Cardiac muscle cell (in vitro differentiated cells and primary cell): ENCODE data around the gene NKX3-2. TPM values are rescaled to one million over a fixed set of nuclear protein-coding genes. Genes with fewer than 3 reads are reported as not detected.
A peak's percentile ranks its signal among the peaks of the same experiment; 100 is the strongest.

Experiments used
- DNase-seq, 2 donors: peaks; one replicate each; pipeline versions ENCODE4 v3.0.0 to v3.0.0-alpha.2; 2010 to 2017; ENCODE audit warnings: low read depth in 1 of 2, low spot score in 1 of 2
- H3K27ac ChIP-seq: fragments of 200-600 bp; sonication (generic); 2 replicates; pipeline ENCODE4 v1.5.1; 2016
- H3K27me3 ChIP-seq: fragments of 200-600 bp; sonication (generic); 2 replicates; pipeline ENCODE4 v1.6.0; 2016; ENCODE audit warnings: control low read depth
- H3K36me3 ChIP-seq: fragments of 200-600 bp; sonication (generic); 2 replicates; pipeline ENCODE4 v1.5.1; 2016; ENCODE audit warnings: control low read depth
- H3K4me1 ChIP-seq: fragments of 200-600 bp; sonication (generic); 2 replicates; pipeline ENCODE4 v1.8.1; 2017; ENCODE audit warnings: low read depth, mild to moderate bottlenecking, mixed run types
- H3K4me3 ChIP-seq: fragments of 200-600 bp; sonication (generic); 2 replicates; pipeline ENCODE4 v1.5.1; 2016; ENCODE audit warnings: mild to moderate bottlenecking
- H3K9me3 ChIP-seq: fragments of 200-600 bp; sonication (generic); 2 replicates; pipeline ENCODE4 v1.5.1; 2017; ENCODE audit warnings: low read depth, mild to moderate bottlenecking, control low read depth
- CTCF ChIP-seq: IDR thresholded peaks from 2 replicates; pipeline ENCODE4 v1.5.1; 2012; ENCODE audit warnings: low read depth, mild to moderate bottlenecking, low read length
- polyA plus RNA-seq: library from polyadenylated mRNA; unstranded; fragments of >200 nt; fragmentation: Nextera tagmentation; extraction: Ambion mirVana; gene quantifications from 2 replicates; pipeline ENCODE4 v1.2.1, GENCODE V29; 2016
- total RNA-seq: library from RNA; depleted of rRNA; stranded (reverse); fragments of >200 nt; gene quantifications from 2 replicates; pipeline ENCODE4 v1.2.3, GENCODE V29; 2016

Gene NKX3-2
- total and polyA plus RNA-seq, 2 experiments from 2014 or later, result 0.45 TPM; not detected in 1

- peaks cover 5% of the 10 kb centered on the region for H3K4me1 ChIP-seq
- no peak for DNase-seq
Observed at GRCh38 chr4:13548059-13548983, 4.0 kb upstream of the NKX3-2 start.

GRCh38 chr4:13547485-13548041 lies 3.3 kb upstream of the NKX3-2 start:
- peaks cover 5% of the 10 kb centered on the region for H3K4me1 ChIP-seq

More at GRCh38 chr4:13548059-13548983, 4.0 kb upstream of the NKX3-2 start:
- Histone ChIP-seq H3K27me3 (peaks cover 76% of the 10 kb centered on the region), H3K4me3 (peak overlapping the region; percentile 38), H3K9me3 (no peaks in the 10 kb centered on the region), H3K36me3 (no peaks in the 10 kb centered on the region), H3K27ac (no peak overlapping the region)
- no peak for TF ChIP-seq CTCF

GRCh38 chr4:13546941-13547484 lies 2.7 kb upstream of the NKX3-2 start:
- Histone ChIP-seq H3K27ac (no peak overlapping the region), H3K36me3 (no peaks in the 10 kb centered on the region), H3K27me3 (peaks cover 87% of the 10 kb centered on the region), H3K9me3 (no peaks in the 10 kb centered on the region), H3K4me1 (peaks cover 5% of the 10 kb centered on the region), H3K4me3 (peak overlapping the region; percentile 38)
- TF ChIP-seq CTCF, result no peak
- no peak for DNase-seq

More at GRCh38 chr4:13547485-13548041, 3.3 kb upstream of the NKX3-2 start:
- H3K9me3 ChIP-seq, result no peaks in the 10 kb centered on the region
- DNase-seq, result peak in 1 of 2 donors; percentile 53
- peak overlapping the region; percentile 38 for H3K4me3 ChIP-seq
- no peak overlapping the region for H3K27ac ChIP-seq
- no peaks in the 10 kb centered on the region for H3K36me3 ChIP-seq
- no peak for TF ChIP-seq CTCF
- H3K27me3 ChIP-seq, result peaks cover 82% of the 10 kb centered on the region

- Histone ChIP-seq H3K4me3 (peak overlapping the region; percentile 38), H3K27ac (no peak overlapping the region), H3K9me3 (no peaks in the 10 kb centered on the region), H3K36me3 (no peaks in the 10 kb centered on the region), H3K4me1 (peaks cover 5% of the 10 kb centered on the region), H3K27me3 (peaks cover 93% of the 10 kb centered on the region)
- DNase-seq, result no peak
- TF ChIP-seq CTCF, result no peak
Observed at GRCh38 chr4:13546142-13546940, 2.0 kb upstream of the NKX3-2 start.

GRCh38 chr4:13545394-13545808 lies 1.1 kb upstream of the NKX3-2 start:
- no peak for DNase-seq
- peak overlapping the region; percentile 85 for H3K4me3 ChIP-seq
- peaks cover 5% of the 10 kb centered on the region for H3K4me1 ChIP-seq

More at GRCh38 chr4:13545394-13545808, 1.1 kb upstream of the NKX3-2 start:
- no peak for TF ChIP-seq CTCF
- H3K27ac ChIP-seq, result no peak overlapping the region
- H3K9me3 ChIP-seq, result no peaks in the 10 kb centered on the region
- H3K27me3 ChIP-seq, result peaks cover 95% of the 10 kb centered on the region
- H3K36me3 ChIP-seq, result no peaks in the 10 kb centered on the region
